Right lobe of liver (tissue), 6 donors: ENCODE measurements around the gene IKBKE. TPM values are rescaled to one million over a fixed set of nuclear protein-coding genes. Genes with fewer than 3 reads are reported as not detected.

Experiments
- ATAC-seq, 4 donors: fragments of 200-7000 bp; cut with Tn5 transposase; one replicate each; pipeline ENCODE4 v1.9.1; 2020; ENCODE audit warnings: mild to moderate bottlenecking in 4 of 4, moderate library complexity in 4 of 4
- DNase-seq, 3 donors: peaks; one replicate each; pipeline ENCODE4 v3.0.0-alpha.2; 2020
- H3K27ac ChIP-seq, 3 donors: fragments of 200-600 bp; one replicate each; pipeline ENCODE4 v1.8.0; 2022
- H3K27me3 ChIP-seq, 2 donors: fragments of 200-600 bp; one replicate each; pipeline ENCODE4 v1.8.0; 2022
- H3K36me3 ChIP-seq, 4 donors: fragments of 200-600 bp; sonication (generic) in 1 of 4; one replicate each; pipeline versions ENCODE4 v1.5.1 to v1.8.0; 2017 to 2022; ENCODE audit warnings: control low read depth in 1 of 4
- H3K4me1 ChIP-seq, 4 donors: fragments of 200-600 bp; sonication (generic) in 1 of 4; one replicate each; pipeline versions ENCODE4 v1.5.1 to v1.8.0; 2017 to 2022; ENCODE audit warnings: control low read depth in 1 of 4
- H3K4me3 ChIP-seq, 3 donors: fragments of 200-600 bp; one replicate each; pipeline ENCODE4 v1.8.0; 2022
- H3K9me3 ChIP-seq, 4 donors: fragments of 200-600 bp; sonication (generic) in 1 of 4; one replicate each; pipeline versions ENCODE4 v1.5.1 to v1.8.0; 2017 to 2022; ENCODE audit warnings: control low read depth in 1 of 4
- POLR2A ChIP-seq: fragments of 450-650 bp; IDR thresholded peaks from one replicate; pipeline ENCODE4 v1.6.1; 2017; ENCODE audit warnings: antibody characterized with exemption, mild to moderate bottlenecking
- WGBS: methylation state at CpG from one replicate; pipeline ENCODE4 v1.1.6; 2018; ENCODE audit warnings: low coverage, low lambda C conversion rate; ENCODE audit not compliant: insufficient coverage; ENCODE audit errors: missing lambda C conversion rate; 5-methylcytosine and 5-hydroxymethylcytosine counted together
- intact Hi-C, 2 donors: fragments of 100-400 bp; cut with DNase I; formaldehyde crosslinking; loops; one replicate each; pipeline versions ENCODE4 v1.11.2 to v1.14.1; 2022
- total RNA-seq, 6 experiments: library from RNA; depleted of rRNA in 2 of 6; stranded (reverse); fragments of >200 nt in 2 of 6; fragmentation: NEBNext Ultra II Directional in 3 of 6; extraction: Animal tissue kit (Norgen Biotek cat#: 25700) in 3 of 6; gene quantifications; one replicate each; pipeline versions ENCODE4 v1.1.0 to v1.2.4, GENCODE V29; 2016 to 2023
- TF ChIP-seq, protein P1 (sequence below), 4 donors: fragments of 200-600 bp in 3 of 4; fragments of 450-650 bp in 1 of 4; IDR thresholded peaks; one replicate each; pipeline versions ENCODE4 v1.5.1 to v1.8.0; 2016 to 2022; ENCODE audit warnings: antibody characterized with exemption in 4 of 4, mild to moderate bottlenecking in 2 of 4
- donor health status: DM: no; HTN: yes; CAD: no.
- donor health status: DM: no; HTN: no; CAD: no.
- donor health status: DM: no; HTN: no; CAD: no.
- donor health status: DM: no; HTN: yes; CAD: no.
- donor health status: DM: no; HTN: yes; CAD: no.

The IKBKE gene
- total RNA-seq, 6 experiments from 2014 or later = 0.86 to 2.7 (median 1.9) TPM

GRCh38 chr1:206463911-206464310, 6.4 kb upstream of the IKBKE start:
- H3K9me3 ChIP-seq = no peaks in the 10 kb centered on the region
- DNase-seq (no peak), ATAC-seq (no peak)
- intact Hi-C loops = no loop called here
- no peaks in the 10 kb centered on the region for H3K4me1 ChIP-seq
- H3K27ac ChIP-seq = no peak overlapping the region
- peaks cover 0 to 1% (median 0%) of the 10 kb centered on the region in 4 donors for H3K36me3 ChIP-seq
- H3K4me3 ChIP-seq = no peak overlapping the region
- no peaks in the 10 kb centered on the region for H3K27me3 ChIP-seq
- TF ChIP-seq, protein P1, sequence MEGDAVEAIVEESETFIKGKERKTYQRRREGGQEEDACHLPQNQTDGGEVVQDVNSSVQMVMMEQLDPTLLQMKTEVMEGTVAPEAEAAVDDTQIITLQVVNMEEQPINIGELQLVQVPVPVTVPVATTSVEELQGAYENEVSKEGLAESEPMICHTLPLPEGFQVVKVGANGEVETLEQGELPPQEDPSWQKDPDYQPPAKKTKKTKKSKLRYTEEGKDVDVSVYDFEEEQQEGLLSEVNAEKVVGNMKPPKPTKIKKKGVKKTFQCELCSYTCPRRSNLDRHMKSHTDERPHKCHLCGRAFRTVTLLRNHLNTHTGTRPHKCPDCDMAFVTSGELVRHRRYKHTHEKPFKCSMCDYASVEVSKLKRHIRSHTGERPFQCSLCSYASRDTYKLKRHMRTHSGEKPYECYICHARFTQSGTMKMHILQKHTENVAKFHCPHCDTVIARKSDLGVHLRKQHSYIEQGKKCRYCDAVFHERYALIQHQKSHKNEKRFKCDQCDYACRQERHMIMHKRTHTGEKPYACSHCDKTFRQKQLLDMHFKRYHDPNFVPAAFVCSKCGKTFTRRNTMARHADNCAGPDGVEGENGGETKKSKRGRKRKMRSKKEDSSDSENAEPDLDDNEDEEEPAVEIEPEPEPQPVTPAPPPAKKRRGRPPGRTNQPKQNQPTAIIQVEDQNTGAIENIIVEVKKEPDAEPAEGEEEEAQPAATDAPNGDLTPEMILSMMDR (IDR thresholded peaks at IDR 0.05) = no peak
- no peak for TF ChIP-seq POLR2A
- WGBS = 86% methylated on average over 6 of the region's 8 CpGs

DNA sequence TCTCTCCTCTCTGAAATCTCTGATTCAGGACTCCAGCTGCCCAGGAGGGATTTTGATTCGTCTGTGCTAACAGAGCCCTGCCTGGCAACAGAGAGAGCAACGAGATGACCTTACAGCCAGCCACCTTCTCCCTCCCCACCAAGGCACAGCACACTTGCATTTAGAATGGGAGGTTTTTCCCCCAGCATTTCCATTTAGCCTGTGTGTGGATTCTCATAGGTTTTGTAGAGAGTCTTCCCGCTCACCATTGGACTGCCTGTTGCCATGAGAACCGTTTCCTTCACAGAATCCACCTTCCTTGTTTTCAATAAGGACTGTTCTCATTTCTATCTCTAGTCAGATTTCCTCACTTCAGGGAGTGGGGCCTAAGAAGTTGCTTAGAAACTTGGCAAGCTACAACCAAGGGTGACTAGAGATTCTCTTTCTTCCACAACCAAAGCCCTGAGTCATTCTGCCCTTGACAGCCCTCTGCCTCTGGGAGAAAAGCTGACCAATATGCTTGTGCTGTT, 5.8 kb upstream of the IKBKE start:
- H3K27me3 ChIP-seq = no peaks in the 10 kb centered on the region
- ATAC-seq (peak in 1 of 4 donors; percentile 9), DNase-seq (no peak)
- TF ChIP-seq, protein P1 (IDR thresholded peaks at IDR 0.05) = no peak
- TF ChIP-seq POLR2A = no peak
- intact Hi-C loops = no loop called here
- H3K27ac ChIP-seq = no peak overlapping the region
- WGBS = 74% methylated on average over 3 of the region's 4 CpGs
- no peaks in the 10 kb centered on the region for H3K9me3 ChIP-seq
- H3K36me3 ChIP-seq = no peaks in the 10 kb centered on the region
- no peaks in the 10 kb centered on the region for H3K4me1 ChIP-seq
- no peak overlapping the region for H3K4me3 ChIP-seq

DNA sequence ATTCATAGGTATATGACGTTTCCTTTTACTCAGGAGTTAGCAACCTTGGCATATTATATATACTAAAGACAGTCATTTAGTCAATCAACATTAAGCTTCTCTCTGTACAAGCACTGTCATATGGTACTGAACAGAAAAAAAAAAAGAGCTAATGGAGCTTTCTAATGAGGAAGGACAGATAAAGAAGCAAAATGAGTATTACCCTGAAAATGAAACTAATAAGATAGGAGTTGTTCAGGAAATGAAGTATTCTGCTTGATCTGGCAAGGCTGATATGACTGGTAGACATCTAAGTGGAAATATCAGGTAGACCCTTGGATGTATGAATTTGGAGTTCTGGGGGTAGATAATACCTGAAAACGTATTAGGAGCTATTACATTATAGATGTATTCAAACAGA, 4.3 kb upstream of the IKBKE start:
- Histone ChIP-seq H3K27me3 (no peaks in the 10 kb centered on the region), H3K9me3 (no peaks in the 10 kb centered on the region), H3K4me3 (no peak overlapping the region), H3K36me3 (no peaks in the 10 kb centered on the region), H3K27ac (no peak overlapping the region), H3K4me1 (peaks cover 0 to 9% (median 0%) of the 10 kb centered on the region in 4 donors)
- WGBS = 35% methylated on average over 2 of the region's 2 CpGs
- DNase-seq = no peak
- intact Hi-C loops = no loop called here
- no peak for TF ChIP-seq POLR2A
- TF ChIP-seq, protein P1 (IDR thresholded peaks at IDR 0.05) = no peak
- no peak for ATAC-seq

GRCh38 chr1:206466840-206467649, 3.2 kb upstream of the IKBKE start:
- H3K4me1 ChIP-seq = peaks cover 0 to 10% (median 0%) of the 10 kb centered on the region in 4 donors
- intact Hi-C loops = no loop called here
- no peaks in the 10 kb centered on the region for H3K27me3 ChIP-seq
- no peak overlapping the region for H3K27ac ChIP-seq
- no peaks in the 10 kb centered on the region for H3K36me3 ChIP-seq
- DNase-seq (no peak), ATAC-seq (no peak)
- 47% methylated on average over 12 of the region's 15 CpGs for WGBS
- no peak overlapping the region for H3K4me3 ChIP-seq
- no peaks in the 10 kb centered on the region for H3K9me3 ChIP-seq
- no peak for TF ChIP-seq POLR2A
- TF ChIP-seq, protein P1 (IDR thresholded peaks at IDR 0.05) = no peak
